H1 (cell line): ENCODE measurements around the gene SLC6A7. TPM values are rescaled to one million over a fixed set of nuclear protein-coding genes. Genes with fewer than 3 reads are reported as not detected.

Source experiments
- BRCA1 ChIP-seq: IDR thresholded peaks from 2 replicates; pipeline ENCODE4 v1.6.1; 2012; ENCODE audit warnings: low read depth, low read length, improper control_type of control experiment
- HDAC6 ChIP-seq: IDR thresholded peaks from one replicate; pipeline ENCODE4 v1.7.1; 2012; ENCODE audit warnings: low read depth, mild to moderate bottlenecking, inconsistent platforms, low read length, moderate library complexity
- NANOG ChIP-seq: IDR thresholded peaks from 2 replicates; pipeline ENCODE4 v1.6.1; 2011; ENCODE audit warnings: low read length, low read depth, mild to moderate bottlenecking, inconsistent platforms; ENCODE audit not compliant: insufficient read depth, poor library complexity, severe bottlenecking
- POLR2A ChIP-seq, 2 experiments: IDR thresholded peaks; 1 replicate in 1 of 2; 2 replicates in 1 of 2; pipeline ENCODE4 v1.6.1; 2011; ENCODE audit warnings: low read depth in 2 of 2, low read length in 2 of 2, mild to moderate bottlenecking in 2 of 2; ENCODE audit errors: control extremely low read depth in 1 of 2
- POU5F1 ChIP-seq: IDR thresholded peaks from 2 replicates; pipeline ENCODE4 v1.6.1; 2011; ENCODE audit warnings: low read depth, mild to moderate bottlenecking, low read length, moderate library complexity
- ZNF274 ChIP-seq: IDR thresholded peaks from 2 replicates; pipeline ENCODE4 v1.7.0; 2012; ENCODE audit warnings: low read length, borderline replicate concordance; ENCODE audit errors: extremely low read depth
- polyA plus RNA-seq, 7 experiments: library from polyadenylated mRNA; depleted of rRNA in 3 of 7; stranded (reverse) in 5 of 7; unstranded in 2 of 7; fragments of >200 nt in 5 of 7; fragments of 200-250 nt in 2 of 7; gene quantifications; 1 replicate in 5 of 7; 2 replicates in 1 of 7; 4 replicates in 1 of 7; pipeline versions ENCODE4 v1.2.1 to v1.2.3, GENCODE V29; 2011 to 2013; ENCODE audit warnings: missing spikeins in 2 of 7, mixed read lengths in 2 of 7
- total RNA-seq: library from RNA; stranded (reverse); fragmentation: NEBNext Ultra II Directional; extraction: Animal tissue kit (Norgen Biotek cat#: 25700); gene quantifications from 2 replicates; pipeline ENCODE4 v1.2.1, GENCODE V29; 2021
- TF ChIP-seq, protein P1 (sequence below): fragments of 300-600 bp; sonication (generic); IDR thresholded peaks from 2 replicates; pipeline ENCODE4 v1.7.1; 2012; ENCODE audit warnings: low read length, moderate library complexity, mild to moderate bottlenecking, inconsistent platforms; ENCODE audit not compliant: insufficient replicate concordance

SLC6A7 gene
- total and polyA plus RNA-seq, 2 of the 8 experiments (the other 6 are each of a cell fraction or from before 2014, with no cell fraction given) = 0.07 to 0.12 TPM

DNA sequence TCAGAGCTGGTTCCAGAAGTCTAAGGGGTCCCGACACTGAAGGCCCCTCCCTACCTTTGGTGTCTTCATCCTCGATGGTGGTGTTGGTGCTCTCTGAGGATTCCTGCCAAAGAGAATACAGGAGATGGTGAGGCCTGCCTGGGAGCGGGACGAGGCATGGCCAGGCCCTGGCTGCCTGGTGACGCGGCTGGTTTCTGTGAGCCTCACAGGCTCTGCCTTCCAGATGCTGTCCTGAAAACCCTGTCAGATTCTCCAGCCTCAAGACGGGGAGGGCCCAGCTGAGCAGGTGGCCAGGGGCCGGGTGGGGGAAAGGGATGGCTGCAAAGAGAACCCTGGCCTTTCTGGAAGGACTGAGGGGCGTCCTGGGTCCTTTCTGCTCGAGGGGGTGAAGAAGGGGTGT is 48.8 kb downstream of the SLC6A7 start (continued):
- TF ChIP-seq HDAC6 = no peak
- no peak for TF ChIP-seq POU5F1
- TF ChIP-seq, protein P1, sequence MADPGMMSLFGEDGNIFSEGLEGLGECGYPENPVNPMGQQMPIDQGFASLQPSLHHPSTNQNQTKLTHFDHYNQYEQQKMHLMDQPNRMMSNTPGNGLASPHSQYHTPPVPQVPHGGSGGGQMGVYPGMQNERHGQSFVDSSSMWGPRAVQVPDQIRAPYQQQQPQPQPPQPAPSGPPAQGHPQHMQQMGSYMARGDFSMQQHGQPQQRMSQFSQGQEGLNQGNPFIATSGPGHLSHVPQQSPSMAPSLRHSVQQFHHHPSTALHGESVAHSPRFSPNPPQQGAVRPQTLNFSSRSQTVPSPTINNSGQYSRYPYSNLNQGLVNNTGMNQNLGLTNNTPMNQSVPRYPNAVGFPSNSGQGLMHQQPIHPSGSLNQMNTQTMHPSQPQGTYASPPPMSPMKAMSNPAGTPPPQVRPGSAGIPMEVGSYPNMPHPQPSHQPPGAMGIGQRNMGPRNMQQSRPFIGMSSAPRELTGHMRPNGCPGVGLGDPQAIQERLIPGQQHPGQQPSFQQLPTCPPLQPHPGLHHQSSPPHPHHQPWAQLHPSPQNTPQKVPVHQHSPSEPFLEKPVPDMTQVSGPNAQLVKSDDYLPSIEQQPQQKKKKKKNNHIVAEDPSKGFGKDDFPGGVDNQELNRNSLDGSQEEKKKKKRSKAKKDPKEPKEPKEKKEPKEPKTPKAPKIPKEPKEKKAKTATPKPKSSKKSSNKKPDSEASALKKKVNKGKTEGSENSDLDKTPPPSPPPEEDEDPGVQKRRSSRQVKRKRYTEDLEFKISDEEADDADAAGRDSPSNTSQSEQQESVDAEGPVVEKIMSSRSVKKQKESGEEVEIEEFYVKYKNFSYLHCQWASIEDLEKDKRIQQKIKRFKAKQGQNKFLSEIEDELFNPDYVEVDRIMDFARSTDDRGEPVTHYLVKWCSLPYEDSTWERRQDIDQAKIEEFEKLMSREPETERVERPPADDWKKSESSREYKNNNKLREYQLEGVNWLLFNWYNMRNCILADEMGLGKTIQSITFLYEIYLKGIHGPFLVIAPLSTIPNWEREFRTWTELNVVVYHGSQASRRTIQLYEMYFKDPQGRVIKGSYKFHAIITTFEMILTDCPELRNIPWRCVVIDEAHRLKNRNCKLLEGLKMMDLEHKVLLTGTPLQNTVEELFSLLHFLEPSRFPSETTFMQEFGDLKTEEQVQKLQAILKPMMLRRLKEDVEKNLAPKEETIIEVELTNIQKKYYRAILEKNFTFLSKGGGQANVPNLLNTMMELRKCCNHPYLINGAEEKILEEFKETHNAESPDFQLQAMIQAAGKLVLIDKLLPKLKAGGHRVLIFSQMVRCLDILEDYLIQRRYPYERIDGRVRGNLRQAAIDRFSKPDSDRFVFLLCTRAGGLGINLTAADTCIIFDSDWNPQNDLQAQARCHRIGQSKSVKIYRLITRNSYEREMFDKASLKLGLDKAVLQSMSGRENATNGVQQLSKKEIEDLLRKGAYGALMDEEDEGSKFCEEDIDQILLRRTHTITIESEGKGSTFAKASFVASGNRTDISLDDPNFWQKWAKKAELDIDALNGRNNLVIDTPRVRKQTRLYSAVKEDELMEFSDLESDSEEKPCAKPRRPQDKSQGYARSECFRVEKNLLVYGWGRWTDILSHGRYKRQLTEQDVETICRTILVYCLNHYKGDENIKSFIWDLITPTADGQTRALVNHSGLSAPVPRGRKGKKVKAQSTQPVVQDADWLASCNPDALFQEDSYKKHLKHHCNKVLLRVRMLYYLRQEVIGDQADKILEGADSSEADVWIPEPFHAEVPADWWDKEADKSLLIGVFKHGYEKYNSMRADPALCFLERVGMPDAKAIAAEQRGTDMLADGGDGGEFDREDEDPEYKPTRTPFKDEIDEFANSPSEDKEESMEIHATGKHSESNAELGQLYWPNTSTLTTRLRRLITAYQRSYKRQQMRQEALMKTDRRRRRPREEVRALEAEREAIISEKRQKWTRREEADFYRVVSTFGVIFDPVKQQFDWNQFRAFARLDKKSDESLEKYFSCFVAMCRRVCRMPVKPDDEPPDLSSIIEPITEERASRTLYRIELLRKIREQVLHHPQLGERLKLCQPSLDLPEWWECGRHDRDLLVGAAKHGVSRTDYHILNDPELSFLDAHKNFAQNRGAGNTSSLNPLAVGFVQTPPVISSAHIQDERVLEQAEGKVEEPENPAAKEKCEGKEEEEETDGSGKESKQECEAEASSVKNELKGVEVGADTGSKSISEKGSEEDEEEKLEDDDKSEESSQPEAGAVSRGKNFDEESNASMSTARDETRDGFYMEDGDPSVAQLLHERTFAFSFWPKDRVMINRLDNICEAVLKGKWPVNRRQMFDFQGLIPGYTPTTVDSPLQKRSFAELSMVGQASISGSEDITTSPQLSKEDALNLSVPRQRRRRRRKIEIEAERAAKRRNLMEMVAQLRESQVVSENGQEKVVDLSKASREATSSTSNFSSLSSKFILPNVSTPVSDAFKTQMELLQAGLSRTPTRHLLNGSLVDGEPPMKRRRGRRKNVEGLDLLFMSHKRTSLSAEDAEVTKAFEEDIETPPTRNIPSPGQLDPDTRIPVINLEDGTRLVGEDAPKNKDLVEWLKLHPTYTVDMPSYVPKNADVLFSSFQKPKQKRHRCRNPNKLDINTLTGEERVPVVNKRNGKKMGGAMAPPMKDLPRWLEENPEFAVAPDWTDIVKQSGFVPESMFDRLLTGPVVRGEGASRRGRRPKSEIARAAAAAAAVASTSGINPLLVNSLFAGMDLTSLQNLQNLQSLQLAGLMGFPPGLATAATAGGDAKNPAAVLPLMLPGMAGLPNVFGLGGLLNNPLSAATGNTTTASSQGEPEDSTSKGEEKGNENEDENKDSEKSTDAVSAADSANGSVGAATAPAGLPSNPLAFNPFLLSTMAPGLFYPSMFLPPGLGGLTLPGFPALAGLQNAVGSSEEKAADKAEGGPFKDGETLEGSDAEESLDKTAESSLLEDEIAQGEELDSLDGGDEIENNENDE = no peak
- TF ChIP-seq BRCA1 = no peak
- TF ChIP-seq NANOG = no peak
- no peak for TF ChIP-seq ZNF274
- no peak for TF ChIP-seq POLR2A (IDR thresholded peaks at IDR 0.05; ENCODE audit: control extremely low read depth in 1 of 2, low read depth in 2 of 2, low read length in 2 of 2)
